Endothelial cell of umbilical vein (primary cell): ENCODE measurements around the gene OR2L8.

Experiments used
- CTCF ChIP-seq, 2 donors: IDR thresholded peaks; 1 replicate in 1 of 2; 2 replicates in 1 of 2; pipeline ENCODE4 v1.5.1; 2011; ENCODE audit warnings: low read length in 2 of 2, mild to moderate bottlenecking in 2 of 2, moderate library complexity in 2 of 2, control low read depth in 1 of 2, inconsistent platforms in 1 of 2, low read depth in 1 of 2; ENCODE audit not compliant: insufficient read depth in 1 of 2; ENCODE audit errors: extremely low read depth in 1 of 2
- POLR2A ChIP-seq: IDR thresholded peaks from 2 replicates; pipeline ENCODE4 v1.6.1; 2012; ENCODE audit warnings: low read depth, mild to moderate bottlenecking, control low read depth, low read length
- POLR2AphosphoS5 ChIP-seq: IDR thresholded peaks from 2 replicates; pipeline ENCODE4 v1.6.1; 2012; ENCODE audit warnings: low read depth, mild to moderate bottlenecking, control low read depth, low read length, moderate library complexity; ENCODE audit not compliant: insufficient read depth

DNA sequence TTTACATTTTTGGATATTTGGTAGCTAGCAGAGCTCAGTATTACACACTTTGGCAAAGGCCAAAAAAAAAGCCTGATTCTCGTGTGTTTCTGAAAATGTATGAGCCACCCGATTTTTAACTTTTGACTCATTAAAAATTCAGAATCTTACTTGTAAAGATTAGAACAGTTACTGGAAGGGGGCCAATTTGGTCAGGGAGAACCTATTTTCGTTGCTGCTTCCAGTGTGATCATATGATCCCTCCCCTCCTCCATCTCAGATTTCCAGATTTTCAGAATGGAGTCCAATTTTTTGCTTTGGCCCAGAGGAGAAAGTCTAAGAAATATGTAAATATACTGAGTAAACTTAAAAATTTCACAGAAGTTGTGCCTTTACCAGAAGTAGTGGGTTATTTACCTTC, 13.1 kb downstream of the OR2L8 start:
- TF ChIP-seq CTCF (IDR thresholded peaks at IDR 0.05; ENCODE audit: extremely low read depth in 1 of 2, insufficient read depth in 1 of 2, low read depth in 1 of 2, low read length in 2 of 2) (no peak), POLR2AphosphoS5 (no peak), POLR2A (no peak)
